ENCODE measurements around the gene ADGRB2. TPM values are rescaled to one million over a fixed set of nuclear protein-coding genes. Genes with fewer than 3 reads are reported as not detected.

ADGRB2 gene, protein sequence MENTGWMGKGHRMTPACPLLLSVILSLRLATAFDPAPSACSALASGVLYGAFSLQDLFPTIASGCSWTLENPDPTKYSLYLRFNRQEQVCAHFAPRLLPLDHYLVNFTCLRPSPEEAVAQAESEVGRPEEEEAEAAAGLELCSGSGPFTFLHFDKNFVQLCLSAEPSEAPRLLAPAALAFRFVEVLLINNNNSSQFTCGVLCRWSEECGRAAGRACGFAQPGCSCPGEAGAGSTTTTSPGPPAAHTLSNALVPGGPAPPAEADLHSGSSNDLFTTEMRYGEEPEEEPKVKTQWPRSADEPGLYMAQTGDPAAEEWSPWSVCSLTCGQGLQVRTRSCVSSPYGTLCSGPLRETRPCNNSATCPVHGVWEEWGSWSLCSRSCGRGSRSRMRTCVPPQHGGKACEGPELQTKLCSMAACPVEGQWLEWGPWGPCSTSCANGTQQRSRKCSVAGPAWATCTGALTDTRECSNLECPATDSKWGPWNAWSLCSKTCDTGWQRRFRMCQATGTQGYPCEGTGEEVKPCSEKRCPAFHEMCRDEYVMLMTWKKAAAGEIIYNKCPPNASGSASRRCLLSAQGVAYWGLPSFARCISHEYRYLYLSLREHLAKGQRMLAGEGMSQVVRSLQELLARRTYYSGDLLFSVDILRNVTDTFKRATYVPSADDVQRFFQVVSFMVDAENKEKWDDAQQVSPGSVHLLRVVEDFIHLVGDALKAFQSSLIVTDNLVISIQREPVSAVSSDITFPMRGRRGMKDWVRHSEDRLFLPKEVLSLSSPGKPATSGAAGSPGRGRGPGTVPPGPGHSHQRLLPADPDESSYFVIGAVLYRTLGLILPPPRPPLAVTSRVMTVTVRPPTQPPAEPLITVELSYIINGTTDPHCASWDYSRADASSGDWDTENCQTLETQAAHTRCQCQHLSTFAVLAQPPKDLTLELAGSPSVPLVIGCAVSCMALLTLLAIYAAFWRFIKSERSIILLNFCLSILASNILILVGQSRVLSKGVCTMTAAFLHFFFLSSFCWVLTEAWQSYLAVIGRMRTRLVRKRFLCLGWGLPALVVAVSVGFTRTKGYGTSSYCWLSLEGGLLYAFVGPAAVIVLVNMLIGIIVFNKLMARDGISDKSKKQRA (N-terminal part only)
- under 1 TPM; 0.20 to 0.39 TPM for total RNA-seq

GRCh38 chr1:31764312-31765040, at the start of gene ADGRB2:
Gene ADGRB2 (minus strand): TSS chr1:31764340. CDS start chr1:31757221, 7,119 bp downstream.

DNA sequence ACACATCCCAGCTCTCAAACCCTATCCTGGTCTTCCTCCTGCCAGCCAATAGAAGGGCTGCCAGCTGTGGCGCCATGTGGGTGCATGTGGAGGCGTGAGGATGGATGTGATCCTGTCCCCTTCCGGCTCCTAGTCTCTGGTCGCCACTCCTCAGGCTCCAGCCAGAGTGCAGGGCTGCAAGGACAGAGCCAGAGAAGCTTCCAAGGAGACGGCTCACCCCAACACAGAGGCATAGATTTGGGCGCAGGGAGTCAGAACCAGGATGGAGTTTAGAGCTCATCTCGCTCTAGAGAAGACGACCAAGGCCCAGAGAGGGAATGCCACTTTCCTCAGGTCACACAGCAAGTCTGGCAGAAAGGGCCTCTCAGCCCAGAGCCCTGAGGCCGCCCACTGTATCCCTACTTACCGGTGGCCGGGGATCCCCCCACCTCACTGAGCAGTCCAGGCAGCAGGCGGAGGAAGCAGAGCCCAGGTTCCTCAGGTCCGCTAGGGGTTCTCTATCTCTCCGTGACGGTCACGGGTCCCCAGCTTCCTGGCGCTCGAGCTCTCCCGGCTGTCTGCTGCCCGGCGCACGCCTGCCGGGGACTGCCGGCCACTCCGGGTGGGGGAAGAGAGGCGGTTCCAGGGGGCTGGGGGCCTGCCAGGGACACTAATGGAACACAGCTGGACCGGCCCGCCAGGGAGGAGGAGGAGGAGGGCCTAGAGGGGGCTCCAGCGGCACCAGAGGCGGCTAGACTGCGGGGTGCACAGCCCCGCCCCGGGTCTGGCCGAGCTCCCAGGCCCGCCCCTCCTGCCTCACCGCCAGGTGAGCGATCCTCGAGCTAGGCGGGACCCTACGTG, 60.5 kb downstream of the ADGRB2 start, which contains the start of gene COL16A1:
Gene COL16A1, minus strand, starts transcription at position 587 of the 840 bp plus-strand sequence. CDS start 1,824 bp downstream, outside the sequence.

Small RNA genes within 50 kb of the gene (microRNA-seq; reads per million reads assigned to microRNA genes)
- gene MIR4254 (ENCODE audit: borderline microRNAs expressed, borderline replicate concordance), result not detected

Other genes with a start within 250 kb of the ADGRB2 start
- gene TINAGL1, start 187.8 kb downstream of the ADGRB2 start, total RNA-seq, result not detected
- gene HCRTR1, start 146.7 kb downstream of the ADGRB2 start, total RNA-seq, result not detected
- gene PEF1, start 119.5 kb downstream of the ADGRB2 start, total RNA-seq, result 10 to 100 TPM; 51.2 to 51.8 TPM
- not detected for gene COL16A1, start 60.3 kb downstream of the ADGRB2 start, total RNA-seq
- not detected for gene SPOCD1, start 51.7 kb upstream of the ADGRB2 start, total RNA-seq
- 100 to 1,000 TPM; 278 to 292 TPM for gene PTP4A2, start 174.0 kb upstream of the ADGRB2 start, total RNA-seq
- gene KHDRBS1, start 249.5 kb upstream of the ADGRB2 start, total RNA-seq, result 100 to 1,000 TPM; 156 to 157 TPM